HEK293T (cell line): Measurements from ENCODE around the gene ANKRD22.

Source experiments
- ARNT ChIP-seq: fragments of 450-650 bp; IDR thresholded peaks from 2 replicates; pipeline ENCODE4 v1.6.1; 2017; ENCODE audit warnings: mild to moderate bottlenecking
- FOXK2 ChIP-seq: fragments of 450-650 bp; IDR thresholded peaks from 2 replicates; pipeline ENCODE4 v1.6.1; 2016; ENCODE audit warnings: mild to moderate bottlenecking
- FOXM1 ChIP-seq: fragments of 450-650 bp; IDR thresholded peaks from 2 replicates; pipeline ENCODE4 v1.6.1; 2017; ENCODE audit warnings: mild to moderate bottlenecking, borderline replicate concordance
- TARDBP ChIP-seq: fragments of 450-650 bp; IDR thresholded peaks from 2 replicates; pipeline ENCODE4 v1.6.1; 2016

DNA sequence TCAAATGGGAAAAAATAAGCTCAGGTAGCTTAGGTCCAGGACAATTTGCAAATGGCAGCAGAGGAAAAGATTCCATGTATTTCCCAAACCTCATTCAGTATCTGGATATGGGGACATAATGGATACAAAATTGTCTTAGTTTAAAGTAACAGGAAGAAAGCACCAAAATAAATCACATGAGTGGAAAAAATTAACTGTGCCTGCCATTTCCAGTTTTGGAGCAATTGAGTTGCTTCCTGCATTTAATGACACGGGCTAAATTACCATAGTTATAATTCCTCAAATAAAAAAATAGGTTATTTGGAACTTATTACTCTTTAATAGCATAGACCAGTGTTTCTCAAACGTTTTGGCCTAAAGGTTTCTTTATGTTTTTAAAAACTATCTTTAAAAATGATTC, 22.1 kb upstream of the ANKRD22 start:
- TF ChIP-seq FOXM1 (no peak), TARDBP (no peak), ARNT (no peak), FOXK2 (no peak)
